Type B pancreatic cell (in vitro differentiated cells): ENCODE measurements around the gene SLC38A3. TPM values are rescaled to one million over a fixed set of nuclear protein-coding genes. Genes with fewer than 3 reads are reported as not detected.
"Not testable (repeated sequence)": the region's sequence is repeated elsewhere in the genome, so short reads cannot be mapped to it uniquely, and the experiment has no call there.

Experiments
- DNase-seq: peaks from one replicate; pipeline ENCODE4 v3.0.0; 2021; ENCODE audit warnings: mixed read lengths; ENCODE audit not compliant: unreplicated experiment; ENCODE audit errors: extremely low spot score
- H3K27ac Mint-ChIP-seq: 2 replicates; pipeline ENCODE4 v1.8.0; 2021; ENCODE audit warnings: mild to moderate bottlenecking, mixed read lengths
- H3K27me3 Mint-ChIP-seq: 2 replicates; pipeline ENCODE4 v1.8.0; 2021; ENCODE audit warnings: mixed read lengths
- H3K36me3 Mint-ChIP-seq: 2 replicates; pipeline ENCODE4 v1.8.0; 2021; ENCODE audit warnings: mixed read lengths
- H3K4me1 Mint-ChIP-seq: one replicate; pipeline ENCODE4 v1.8.0; 2021; ENCODE audit warnings: mixed read lengths; ENCODE audit not compliant: unreplicated experiment
- H3K4me3 Mint-ChIP-seq: 2 replicates; pipeline ENCODE4 v1.8.0; 2021; ENCODE audit warnings: mild to moderate bottlenecking, mixed read lengths
- H3K9me3 Mint-ChIP-seq: 2 replicates; pipeline ENCODE4 v1.8.0; 2021; ENCODE audit warnings: mixed read lengths
- CTCF ChIP-seq: fragments of 200-600 bp; sonication (generic); conservative IDR thresholded peaks from 2 replicates; pipeline ENCODE4 v1.5.0; 2021; ENCODE audit warnings: antibody characterized with exemption, mild to moderate bottlenecking
- total RNA-seq: library from RNA; stranded (reverse); gene quantifications from 2 replicates; pipeline ENCODE4 v1.2.1, GENCODE V29; 2021; ENCODE audit warnings: low replicate concordance

Gene SLC38A3
- total RNA-seq, 1 donor from 2014 or later, result 6.0 TPM

- peak overlapping the region; percentile 70 for H3K4me3 Mint-ChIP-seq
- H3K27me3 Mint-ChIP-seq, result no peaks in the 10 kb centered on the region
- peaks cover 27% of the 10 kb centered on the region for H3K4me1 Mint-ChIP-seq
- no peak for DNase-seq
- peak overlapping the region; percentile 91 for H3K27ac Mint-ChIP-seq
- no peaks in the 10 kb centered on the region for H3K9me3 Mint-ChIP-seq
- no peak for TF ChIP-seq CTCF
- peaks cover 4% of the 10 kb centered on the region for H3K36me3 Mint-ChIP-seq
These were observed 55.9 kb downstream of the SLC38A3 start for GRCh38 chr3:50260942-50261441.

GRCh38 chr3:50261505-50261904 lies 56.4 kb downstream of the SLC38A3 start:
- peak overlapping the region; percentile 70 for H3K4me3 Mint-ChIP-seq
- H3K27me3 Mint-ChIP-seq, result no peaks in the 10 kb centered on the region
- TF ChIP-seq CTCF, result no peak
- H3K36me3 Mint-ChIP-seq, result peaks cover 4% of the 10 kb centered on the region
- DNase-seq, result no peak
- no peaks in the 10 kb centered on the region for H3K9me3 Mint-ChIP-seq
- H3K4me1 Mint-ChIP-seq, result peaks cover 30% of the 10 kb centered on the region
- peak overlapping the region; percentile 91 for H3K27ac Mint-ChIP-seq

GRCh38 chr3:50262200-50262599 lies 57.1 kb downstream of the SLC38A3 start:
- not testable (repeated sequence) for H3K36me3 Mint-ChIP-seq, H3K9me3 Mint-ChIP-seq, H3K27me3 Mint-ChIP-seq, DNase-seq, H3K4me3 Mint-ChIP-seq
- Mint-ChIP-seq H3K4me1 (peaks cover 31% of the 10 kb centered on the region), H3K27ac (peak overlapping the region; percentile 91)

- Mint-ChIP-seq H3K4me1 (peaks cover 28% of the 10 kb centered on the region), H3K4me3 (no peak overlapping the region), H3K36me3 (no peaks in the 10 kb centered on the region), H3K9me3 (no peaks in the 10 kb centered on the region), H3K27ac (peak overlapping the region; percentile 73), H3K27me3 (no peaks in the 10 kb centered on the region)
- DNase-seq, result no peak
- TF ChIP-seq CTCF, result no peak
These were observed 57.7 kb downstream of the SLC38A3 start for GRCh38 chr3:50262778-50263177.

GRCh38 chr3:50263478-50264382 lies 58.7 kb downstream of the SLC38A3 start:
- Mint-ChIP-seq H3K4me3 (peak overlapping the region; percentile 69), H3K9me3 (no peaks in the 10 kb centered on the region), H3K4me1 (peaks cover 28% of the 10 kb centered on the region), H3K36me3 (no peaks in the 10 kb centered on the region), H3K27me3 (no peaks in the 10 kb centered on the region), H3K27ac (peak overlapping the region; percentile 92)
- TF ChIP-seq CTCF, result no peak
- no peak for DNase-seq

- Mint-ChIP-seq H3K27me3 (no peaks in the 10 kb centered on the region), H3K4me1 (peaks cover 33% of the 10 kb centered on the region), H3K4me3 (peak overlapping the region; percentile 69), H3K36me3 (no peaks in the 10 kb centered on the region), H3K27ac (peak overlapping the region; percentile 92), H3K9me3 (no peaks in the 10 kb centered on the region)
- DNase-seq, result peak; percentile 89
- TF ChIP-seq CTCF, result no peak
These were observed 59.4 kb downstream of the SLC38A3 start for GRCh38 chr3:50264383-50264963.
